Activated CD8-positive, alpha-beta memory T cell treated with anti-CD3 and anti-CD28 coated beads for 4 hours (primary cell): Measurements from ENCODE around the gene TEX264.

Source experiments
- DNase-seq, 2 donors: peaks; one replicate each; pipeline ENCODE4 v3.0.0-alpha.2; 2020; ENCODE audit warnings: low read depth in 2 of 2

Gene TEX264

GRCh38 chr3:51750878-51751277 lies 79.8 kb downstream of the TEX264 start:
- no peak for DNase-seq

- no peak for DNase-seq
Observed at GRCh38 chr3:51751287-51751686, 80.2 kb downstream of the TEX264 start.
